DOHH2 (cell line): ENCODE measurements around the gene PTPRQ.

Experiments
- EZH2phosphoT487 ChIP-seq: fragments of 200-600 bp; sonication (generic); IDR thresholded peaks from 2 replicates; pipeline ENCODE4 v1.6.1; 2017; ENCODE audit warnings: borderline replicate concordance, mild to moderate bottlenecking, antibody characterized with exemption, low read length, moderate library complexity, mixed read lengths
- TF ChIP-seq, protein P1 (sequence below): fragments of 200-600 bp; sonication (generic); IDR thresholded peaks from one replicate; pipeline ENCODE4 v1.5.1; 2014; ENCODE audit warnings: antibody characterized with exemption, mild to moderate bottlenecking, low read depth, low read length; ENCODE audit not compliant: poor library complexity, severe bottlenecking

DNA sequence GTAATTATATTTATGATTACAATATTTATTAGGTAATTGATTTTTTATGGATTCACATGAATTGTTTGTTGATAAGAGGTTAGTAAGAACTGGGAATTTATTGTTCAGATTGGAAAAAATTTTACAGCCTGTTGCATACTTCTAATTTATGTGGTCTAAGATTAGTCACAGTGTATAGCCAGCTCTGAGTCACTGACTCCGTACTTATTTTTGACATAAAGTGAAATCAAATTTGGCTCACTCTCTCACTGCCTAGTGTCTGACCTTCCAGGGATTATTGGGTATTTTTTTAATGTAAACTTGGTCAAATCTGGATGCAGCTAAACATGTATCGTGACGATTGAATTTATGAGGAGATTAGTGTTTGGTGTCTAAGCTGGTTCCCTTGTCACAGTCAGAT, 109.3 kb downstream of the PTPRQ start:
- TF ChIP-seq, protein P1, sequence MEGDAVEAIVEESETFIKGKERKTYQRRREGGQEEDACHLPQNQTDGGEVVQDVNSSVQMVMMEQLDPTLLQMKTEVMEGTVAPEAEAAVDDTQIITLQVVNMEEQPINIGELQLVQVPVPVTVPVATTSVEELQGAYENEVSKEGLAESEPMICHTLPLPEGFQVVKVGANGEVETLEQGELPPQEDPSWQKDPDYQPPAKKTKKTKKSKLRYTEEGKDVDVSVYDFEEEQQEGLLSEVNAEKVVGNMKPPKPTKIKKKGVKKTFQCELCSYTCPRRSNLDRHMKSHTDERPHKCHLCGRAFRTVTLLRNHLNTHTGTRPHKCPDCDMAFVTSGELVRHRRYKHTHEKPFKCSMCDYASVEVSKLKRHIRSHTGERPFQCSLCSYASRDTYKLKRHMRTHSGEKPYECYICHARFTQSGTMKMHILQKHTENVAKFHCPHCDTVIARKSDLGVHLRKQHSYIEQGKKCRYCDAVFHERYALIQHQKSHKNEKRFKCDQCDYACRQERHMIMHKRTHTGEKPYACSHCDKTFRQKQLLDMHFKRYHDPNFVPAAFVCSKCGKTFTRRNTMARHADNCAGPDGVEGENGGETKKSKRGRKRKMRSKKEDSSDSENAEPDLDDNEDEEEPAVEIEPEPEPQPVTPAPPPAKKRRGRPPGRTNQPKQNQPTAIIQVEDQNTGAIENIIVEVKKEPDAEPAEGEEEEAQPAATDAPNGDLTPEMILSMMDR, result no peak
- no peak for TF ChIP-seq EZH2phosphoT487
